ENCODE measurements around the gene VSIG10L.

VSIG10L gene

DNA sequence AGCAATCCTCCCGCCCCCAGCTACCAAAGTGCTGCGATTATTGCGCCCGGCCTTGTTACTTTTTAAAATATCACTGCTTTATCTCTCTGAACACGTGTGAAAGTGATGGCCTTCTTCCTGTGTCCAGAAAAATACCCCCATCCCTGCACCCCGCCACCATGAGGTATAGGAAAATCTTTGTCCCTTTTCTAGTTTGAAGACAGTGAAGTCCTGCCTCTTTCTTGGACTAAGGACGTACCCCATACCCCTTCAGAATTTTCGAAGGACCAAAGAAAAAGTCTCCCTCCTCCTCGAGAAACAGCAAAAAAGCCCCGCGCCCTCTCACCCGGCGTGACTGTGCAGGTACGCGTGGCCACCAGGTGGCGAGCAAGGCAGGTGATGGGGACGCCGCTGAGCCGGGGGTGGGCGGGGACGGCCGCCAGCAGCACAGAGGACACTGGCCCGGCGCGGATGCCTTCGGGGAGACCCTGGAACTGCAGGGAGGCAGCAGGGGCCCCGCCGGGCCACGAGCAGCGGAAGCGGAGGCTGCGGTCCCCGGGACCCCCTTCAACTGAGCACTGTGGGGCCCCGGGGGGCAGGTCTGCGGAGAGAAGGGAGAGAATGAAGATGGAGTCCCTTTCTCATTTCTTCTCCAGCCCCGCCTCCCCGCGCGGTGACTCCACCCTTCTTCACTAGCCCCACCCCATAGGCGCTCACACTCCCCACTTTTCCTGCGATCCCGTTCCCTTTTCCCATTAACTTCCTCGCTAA, 3.2 kb downstream of the VSIG10L start:
- DNase-seq (ENCODE audit: low read depth, low spot score), result peak; percentile 68

DNA sequence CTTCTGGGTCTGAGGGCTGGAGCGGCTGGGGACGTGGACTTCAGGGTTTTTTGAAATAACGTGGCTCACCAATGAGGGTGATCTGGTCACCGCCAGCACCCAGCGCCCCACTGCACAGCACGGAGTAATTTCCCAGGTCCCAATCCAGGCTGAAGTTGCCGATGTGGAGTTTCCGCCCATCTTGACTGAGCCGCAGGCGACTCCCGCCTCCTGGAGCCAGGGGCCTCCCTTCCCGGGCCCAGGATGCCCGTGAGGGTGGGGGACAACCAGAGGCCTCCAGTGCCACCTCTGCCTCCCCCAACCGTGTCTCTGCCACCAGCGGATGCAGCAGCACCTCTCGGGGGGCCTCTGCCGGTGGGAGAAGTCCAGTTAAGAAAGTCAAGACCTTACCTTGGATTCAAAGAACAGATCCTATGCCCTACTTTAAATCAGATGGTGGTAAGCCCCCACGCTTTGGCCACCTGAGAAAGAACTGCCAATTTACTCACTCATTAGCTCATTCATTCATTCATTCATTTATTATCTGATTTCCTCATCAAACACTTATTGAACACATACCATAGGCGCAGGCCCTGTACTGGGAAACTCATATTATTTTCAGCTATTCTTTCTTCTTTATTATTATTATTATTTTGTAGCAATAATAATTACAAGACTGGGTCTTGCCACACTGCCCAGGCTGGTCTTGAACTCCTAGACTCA, 3.9 kb downstream of the VSIG10L start:
- DNase-seq (ENCODE audit: low read depth, low spot score), result no peak

DNA sequence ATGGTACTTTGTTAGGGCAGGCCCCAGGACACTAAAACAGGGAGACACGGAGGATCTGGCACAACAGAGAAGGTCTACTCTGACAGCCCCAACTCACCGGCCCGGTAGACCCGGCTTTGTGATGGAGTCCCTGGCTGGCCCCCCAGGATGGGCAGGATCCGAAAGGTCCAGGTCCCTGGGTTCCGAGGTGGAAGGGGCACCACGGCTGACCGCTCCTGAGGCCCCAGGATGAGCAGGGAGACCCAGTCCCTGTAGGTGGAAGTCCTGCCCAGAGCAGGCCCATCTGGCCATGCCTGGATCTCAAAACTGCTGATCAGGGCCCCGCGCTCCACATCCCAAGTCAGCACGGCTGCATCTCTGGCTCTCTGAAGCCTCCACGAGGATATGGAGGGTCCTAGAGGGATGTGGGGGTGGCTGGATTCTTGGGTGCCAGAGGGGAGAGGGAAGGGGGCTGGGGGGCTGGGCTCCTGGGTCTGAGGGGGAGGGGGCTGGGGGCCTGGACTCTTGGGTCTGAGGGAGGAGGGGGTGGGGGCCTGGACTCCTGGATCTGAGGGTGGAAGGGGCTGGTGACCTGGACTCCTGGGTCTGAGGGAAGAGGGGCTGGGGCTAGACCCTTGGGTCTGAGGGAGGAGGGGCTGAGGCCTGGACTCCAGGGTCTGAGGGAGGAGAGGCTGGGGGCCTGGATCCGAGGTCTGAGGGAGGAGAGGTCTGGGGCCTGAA, 4.6 kb downstream of the VSIG10L start:
- DNase-seq (ENCODE audit: low read depth, low spot score), result no peak

DNA sequence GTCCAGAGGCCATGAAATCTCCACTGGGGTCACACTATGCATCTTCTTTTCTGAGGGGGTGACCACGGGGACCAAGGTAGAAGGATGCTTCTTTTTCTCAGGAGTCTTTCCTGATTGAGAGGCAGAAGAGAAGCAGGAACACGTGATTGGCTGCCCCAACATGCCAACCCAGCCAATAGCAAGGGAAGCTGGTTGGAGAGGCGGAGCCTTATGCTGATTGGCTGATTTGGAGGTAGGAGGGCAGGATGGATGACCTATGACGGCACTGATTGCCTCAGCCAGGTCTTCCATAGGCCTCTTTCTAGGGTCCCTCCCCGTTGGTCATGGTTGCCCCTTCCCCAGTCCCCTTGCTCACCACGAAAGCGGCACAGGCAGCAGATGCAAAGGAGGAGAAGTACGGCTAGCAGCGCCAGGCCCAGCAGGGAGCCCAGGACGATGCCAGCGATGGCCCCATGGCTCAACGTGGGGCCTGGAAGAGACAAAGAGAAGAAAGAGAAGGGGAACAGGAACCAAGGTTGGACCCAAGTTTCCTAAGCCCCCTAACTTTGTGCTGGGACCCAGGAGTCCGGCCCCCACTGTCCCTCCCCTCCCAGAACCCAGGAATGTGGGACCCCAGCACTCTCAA, 8.0 kb downstream of the VSIG10L start:
- no peak for DNase-seq (ENCODE audit: low read depth, low spot score)

DNA sequence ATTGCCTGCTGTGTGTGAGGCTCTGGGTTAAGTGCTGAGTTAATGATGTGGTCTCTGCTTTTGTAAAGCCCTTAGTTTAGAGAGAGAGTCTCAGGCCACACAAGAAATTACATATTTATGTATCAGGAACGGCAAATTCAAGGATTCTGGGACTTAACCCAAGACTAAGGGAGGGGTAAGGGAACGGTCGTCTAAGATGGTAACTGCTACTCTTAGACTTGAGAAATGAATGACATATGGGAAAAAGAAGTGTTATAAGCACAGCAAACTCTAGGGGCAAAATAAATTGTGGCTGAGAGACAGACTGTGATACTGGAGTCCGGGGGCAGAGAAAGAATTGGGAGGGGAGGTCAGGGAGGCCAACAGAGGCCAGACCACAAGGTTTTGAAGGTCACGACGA, 10.2 kb downstream of the VSIG10L start:
- no peak for DNase-seq (ENCODE audit: low read depth, low spot score)

DNA sequence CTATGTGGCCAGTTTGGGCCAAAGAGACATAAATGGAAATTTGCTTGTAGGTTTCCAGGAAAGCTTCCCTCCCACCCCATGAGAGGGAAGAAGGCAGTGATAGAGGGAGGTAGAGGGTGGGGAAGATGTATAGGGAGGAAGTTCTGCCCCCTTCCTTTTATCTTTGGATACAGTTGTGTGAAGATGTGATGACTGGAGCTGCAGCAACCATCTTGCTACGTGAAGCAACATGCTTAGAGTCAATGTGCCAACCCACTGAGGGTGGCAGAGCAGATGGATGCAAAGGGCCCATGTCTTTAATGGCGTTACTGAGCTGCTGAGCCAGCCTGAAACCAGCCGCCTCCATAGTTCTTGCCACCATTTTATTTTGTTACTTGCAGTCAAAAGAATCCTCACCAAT, 10.7 kb downstream of the VSIG10L start:
- DNase-seq (ENCODE audit: low read depth, low spot score), result no peak

DNA sequence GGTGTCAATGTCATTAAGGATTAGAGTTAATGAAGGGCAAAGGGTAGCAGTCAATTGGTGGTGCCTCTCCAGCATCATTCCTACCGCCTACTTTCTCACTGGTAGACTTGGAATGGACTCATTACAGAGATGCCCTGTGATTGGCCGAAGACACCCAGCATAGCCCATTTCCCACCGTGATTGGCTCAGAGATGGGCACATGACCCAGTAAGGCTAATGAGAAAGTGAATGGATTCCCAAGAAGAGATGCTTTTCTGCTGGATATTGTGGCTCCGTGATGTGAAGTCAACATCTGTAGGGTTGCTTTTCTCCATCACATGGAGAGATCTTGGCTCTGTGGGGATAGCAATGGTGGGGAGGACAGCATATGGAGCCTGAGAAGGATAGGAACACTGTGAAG, 11.6 kb downstream of the VSIG10L start:
- DNase-seq (ENCODE audit: low read depth, low spot score), result no peak

DNA sequence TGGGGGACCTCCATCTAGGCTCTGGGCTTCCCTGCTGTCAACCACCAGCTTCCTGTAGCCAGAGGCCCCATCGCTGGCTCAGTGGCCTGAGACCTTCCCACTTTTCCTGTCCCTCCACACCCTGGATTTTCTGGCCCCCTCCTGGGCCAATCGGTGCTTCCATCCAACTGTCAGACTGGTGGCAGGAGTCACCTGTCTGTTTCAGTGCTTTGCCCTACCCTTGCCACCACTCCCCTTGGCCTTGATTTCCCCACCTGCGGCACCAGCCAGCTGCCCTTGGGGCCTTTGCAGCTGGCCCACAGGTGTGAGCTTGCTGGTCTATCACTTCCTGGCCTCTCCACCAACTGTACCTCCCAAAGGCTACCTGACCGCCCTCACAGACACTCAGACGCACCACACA, 12.5 kb downstream of the VSIG10L start:
- DNase-seq (ENCODE audit: low read depth, low spot score), result no peak

DNA sequence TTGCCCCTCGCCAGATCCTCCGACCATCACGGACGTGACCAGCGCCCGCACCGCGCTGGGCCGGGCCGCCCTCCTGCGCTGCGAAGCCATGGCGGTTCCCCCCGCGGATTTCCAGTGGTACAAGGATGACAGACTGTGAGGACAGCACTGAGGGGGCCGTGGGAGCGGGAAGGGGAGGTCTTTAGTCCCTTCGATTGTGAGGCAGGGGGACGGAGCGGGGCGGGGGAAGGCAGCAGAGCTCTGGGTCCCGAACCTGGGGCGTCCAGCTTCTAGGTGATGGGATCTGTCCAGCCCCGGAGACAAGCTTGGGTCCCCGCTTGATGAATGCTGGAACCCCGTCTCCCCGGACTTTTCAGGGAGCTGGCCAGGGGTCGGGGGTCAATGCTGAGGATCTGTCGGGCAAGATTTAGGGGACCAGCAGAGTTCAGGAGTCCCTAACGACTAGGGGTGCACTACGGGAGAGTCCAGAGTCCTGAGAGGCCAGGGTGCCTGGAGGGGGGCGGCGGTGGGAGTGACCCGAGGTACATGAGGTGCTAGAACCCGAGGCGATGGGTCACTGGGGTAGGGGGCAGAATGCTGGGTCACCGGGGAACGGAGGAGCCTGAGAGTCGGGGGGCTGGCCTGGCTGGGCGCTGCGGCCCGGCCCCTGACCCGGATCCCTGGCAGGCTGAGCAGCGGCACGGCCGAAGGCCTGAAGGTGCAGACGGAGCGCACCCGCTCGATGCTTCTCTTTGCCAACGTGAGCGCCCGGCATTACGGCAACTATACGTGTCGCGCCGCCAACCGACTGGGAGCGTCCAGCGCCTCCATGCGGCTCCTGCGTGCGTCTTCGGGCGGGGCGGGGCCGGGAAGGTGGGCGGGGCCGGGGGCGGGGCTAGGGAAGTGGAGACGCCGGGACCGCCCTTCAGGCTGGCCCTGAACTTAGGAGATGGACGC, 14.6 kb downstream of the VSIG10L start:
- no peak for DNase-seq (ENCODE audit: low read depth, low spot score)

DNA sequence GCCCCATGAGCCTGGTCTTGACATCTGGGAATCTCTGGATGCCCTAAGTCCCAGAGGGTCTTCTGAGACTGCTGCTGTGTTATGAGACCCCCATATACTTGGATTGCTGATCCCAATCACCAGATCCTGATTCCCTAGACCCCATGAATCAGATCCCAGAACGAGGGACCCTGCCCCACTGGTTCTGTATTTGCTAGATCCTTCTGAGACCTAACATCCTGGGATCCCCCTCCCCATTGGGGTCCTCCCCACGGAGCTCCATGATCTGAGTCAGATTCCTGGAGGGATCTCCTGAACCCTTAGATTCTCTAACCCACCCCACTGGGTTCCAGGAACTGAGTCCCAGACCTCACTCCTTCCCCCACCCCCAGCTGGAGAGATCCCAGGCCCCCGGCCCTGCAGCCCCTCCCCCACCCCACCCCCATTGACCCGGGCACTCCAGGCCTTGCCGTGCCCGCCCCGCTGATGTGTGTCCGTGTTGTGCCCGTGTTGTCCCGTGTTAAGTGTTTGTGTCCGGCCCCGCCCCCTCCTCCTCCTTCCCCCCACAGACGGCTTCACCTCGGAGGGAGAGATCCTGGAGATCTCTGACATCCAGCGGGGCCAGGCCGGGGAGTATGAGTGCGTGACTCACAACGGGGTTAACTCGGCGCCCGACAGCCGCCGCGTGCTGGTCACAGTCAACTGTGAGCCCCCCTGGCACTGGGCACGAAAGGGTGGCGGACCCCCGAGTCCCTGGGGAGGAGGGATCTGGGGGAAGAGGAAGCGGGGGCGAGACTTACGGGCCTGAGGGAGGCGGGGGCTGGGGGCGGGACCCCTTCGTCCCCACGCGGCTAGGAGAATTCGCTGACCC, 15.5 kb downstream of the VSIG10L start:
- no peak for DNase-seq (ENCODE audit: low read depth, low spot score)

DNA sequence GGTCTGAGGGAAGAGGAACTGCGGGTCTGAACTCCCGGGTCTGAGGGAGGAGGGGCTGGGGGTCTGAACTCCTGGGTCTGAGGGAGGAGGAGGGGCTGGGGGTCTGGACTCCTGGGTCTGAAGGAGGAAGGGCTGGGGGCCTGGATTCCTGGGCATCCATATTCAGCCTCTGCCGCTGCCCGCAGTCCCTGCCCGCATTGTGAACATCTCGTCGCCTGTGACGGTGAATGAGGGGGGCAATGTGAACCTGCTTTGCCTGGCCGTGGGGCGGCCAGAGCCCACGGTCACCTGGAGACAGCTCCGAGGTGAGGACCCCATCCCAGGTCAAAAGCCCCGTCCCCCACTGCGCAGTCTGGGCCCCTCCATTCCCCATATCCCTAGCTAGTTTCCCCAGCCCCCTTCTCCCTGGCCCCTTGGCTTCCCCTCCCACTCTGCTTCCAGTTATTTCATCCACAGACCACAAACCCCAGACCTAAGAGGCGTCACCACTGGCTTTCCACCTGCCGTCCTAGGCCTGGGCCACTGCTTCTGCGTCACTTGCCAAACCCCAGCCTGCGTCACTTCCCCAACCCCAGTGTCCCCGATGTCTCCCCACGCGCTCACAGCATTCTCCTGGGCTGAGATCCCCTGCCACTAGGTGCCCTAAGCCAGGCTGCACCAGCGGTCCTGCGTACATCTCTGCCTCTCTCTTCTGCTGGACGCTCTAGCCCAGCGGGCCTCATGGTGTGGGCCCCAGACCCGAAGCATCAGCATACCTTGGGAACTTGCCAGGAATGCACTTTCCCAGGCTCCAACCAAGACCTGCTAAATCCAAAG, 16.6 kb downstream of the VSIG10L start:
- DNase-seq (ENCODE audit: low read depth, low spot score), result no peak

DNA sequence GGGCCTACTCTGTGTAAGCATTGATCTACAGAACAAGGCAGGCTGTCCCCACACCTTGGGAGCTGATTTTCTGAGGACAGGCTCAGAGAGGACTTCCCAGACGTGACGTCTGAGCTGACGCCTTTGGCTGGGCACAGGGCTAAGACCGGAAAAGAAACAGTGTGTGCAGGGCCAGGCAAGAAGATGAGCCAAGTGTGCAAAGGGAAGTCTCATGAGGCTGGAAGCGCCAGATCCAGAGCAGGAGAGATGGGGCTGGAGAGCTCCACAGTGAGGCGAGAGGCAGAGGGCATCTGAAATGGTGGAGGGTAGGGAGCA, 17.8 kb downstream of the VSIG10L start:
- DNase-seq (ENCODE audit: low read depth, low spot score), result no peak

DNA sequence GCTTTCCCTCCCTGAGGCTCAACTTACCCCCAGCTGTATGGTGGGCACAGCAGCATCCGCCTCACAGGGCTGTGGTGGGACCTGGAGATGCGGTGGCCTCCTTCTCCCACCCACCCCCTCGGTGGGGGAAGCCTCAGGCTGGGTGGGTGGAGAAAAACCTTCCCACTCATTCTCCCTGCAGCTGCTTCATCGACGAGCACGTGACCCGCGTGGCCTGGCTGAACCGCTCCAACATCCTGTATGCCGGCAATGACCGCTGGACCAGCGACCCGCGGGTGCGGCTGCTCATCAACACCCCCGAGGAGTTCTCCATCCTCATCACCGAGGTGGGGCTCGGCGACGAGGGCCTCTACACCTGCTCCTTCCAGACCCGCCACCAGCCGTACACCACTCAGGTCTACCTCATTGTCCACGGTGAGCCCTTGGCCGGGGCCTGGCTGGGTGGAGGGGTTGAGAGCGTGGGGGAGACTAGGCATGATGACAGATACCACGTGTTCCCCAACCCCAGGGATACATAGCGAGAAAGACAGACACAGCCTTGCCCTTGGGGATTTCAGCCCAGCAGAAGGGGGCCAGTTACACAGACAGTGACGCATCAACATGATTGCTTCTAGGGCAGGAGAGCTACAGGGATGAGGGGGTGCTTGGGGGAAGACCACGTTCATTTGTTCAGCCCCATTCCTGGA, 18.3 kb downstream of the VSIG10L start:
- no peak for DNase-seq (ENCODE audit: low read depth, low spot score)

DNA sequence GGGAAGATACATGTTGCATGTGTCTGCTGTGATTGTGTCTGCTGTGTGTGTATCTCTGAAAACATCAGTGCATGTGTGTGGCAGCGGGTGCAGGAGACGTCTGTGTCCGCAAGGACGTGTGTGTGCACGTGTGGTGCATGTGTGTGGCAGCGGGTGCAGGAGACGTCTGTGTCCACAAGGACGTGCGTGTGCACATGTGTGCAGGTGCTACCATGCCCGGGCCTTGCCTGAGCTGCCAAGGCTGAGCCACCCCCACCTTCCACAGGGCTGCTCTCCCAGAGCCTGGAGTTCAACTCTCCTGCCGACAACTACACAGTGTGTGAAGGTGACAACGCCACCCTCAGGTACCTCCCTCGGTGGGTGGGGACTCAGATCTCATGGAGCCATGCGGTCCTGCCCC, 20.1 kb downstream of the VSIG10L start:
- DNase-seq (ENCODE audit: low read depth, low spot score), result no peak

DNA sequence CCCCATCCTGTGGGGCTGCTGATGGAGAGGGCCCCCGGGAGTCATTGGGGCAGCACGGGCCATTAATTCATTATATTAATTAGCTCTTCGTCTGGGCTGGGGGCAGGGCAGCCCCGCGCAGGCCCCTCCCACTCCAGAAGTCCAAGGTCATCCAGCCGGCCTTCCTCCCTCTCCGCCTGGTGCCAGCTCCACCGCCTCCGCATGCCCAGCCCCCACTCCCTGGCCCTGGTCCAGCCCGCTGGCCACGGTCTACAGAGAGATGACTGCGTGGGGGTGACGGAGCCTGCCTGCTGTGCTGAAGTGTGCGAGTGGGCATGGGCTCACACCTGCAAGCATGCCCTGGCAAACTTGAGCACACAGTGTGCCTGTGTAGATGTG, 21.7 kb downstream of the VSIG10L start:
- DNase-seq (ENCODE audit: low read depth, low spot score), result no peak

DNA sequence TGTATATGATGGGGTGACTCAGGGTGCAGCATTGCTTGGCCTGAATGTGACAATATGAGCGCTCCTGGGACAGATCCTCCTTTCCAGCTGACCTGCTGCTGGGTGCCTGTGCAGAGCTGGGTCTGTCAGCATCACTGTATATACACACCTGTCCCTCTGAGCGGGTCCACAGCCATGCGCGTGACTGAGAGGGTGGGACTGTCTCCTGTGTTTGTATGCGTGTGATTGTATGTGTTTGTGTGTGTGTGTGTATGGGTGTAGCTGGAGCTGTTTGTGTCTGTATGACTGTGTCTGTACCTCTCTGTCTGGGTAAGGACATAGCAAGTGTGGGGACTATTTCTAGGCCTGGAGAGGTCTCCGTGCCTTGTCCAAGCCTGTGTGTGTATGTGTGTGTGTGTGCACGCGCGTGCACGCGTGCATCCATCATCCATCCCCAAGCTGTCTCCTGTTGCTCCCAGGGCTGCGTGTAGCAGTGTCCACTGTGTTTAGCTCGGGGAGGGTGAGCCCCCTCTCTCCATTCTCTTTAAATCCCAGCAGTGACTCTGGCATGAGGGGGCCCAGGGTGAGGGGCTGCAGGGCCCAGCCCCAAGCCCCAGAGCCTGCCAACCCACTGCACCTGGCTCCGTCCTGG, 22.2 kb downstream of the VSIG10L start:
- no peak for DNase-seq (ENCODE audit: low read depth, low spot score)

DNA sequence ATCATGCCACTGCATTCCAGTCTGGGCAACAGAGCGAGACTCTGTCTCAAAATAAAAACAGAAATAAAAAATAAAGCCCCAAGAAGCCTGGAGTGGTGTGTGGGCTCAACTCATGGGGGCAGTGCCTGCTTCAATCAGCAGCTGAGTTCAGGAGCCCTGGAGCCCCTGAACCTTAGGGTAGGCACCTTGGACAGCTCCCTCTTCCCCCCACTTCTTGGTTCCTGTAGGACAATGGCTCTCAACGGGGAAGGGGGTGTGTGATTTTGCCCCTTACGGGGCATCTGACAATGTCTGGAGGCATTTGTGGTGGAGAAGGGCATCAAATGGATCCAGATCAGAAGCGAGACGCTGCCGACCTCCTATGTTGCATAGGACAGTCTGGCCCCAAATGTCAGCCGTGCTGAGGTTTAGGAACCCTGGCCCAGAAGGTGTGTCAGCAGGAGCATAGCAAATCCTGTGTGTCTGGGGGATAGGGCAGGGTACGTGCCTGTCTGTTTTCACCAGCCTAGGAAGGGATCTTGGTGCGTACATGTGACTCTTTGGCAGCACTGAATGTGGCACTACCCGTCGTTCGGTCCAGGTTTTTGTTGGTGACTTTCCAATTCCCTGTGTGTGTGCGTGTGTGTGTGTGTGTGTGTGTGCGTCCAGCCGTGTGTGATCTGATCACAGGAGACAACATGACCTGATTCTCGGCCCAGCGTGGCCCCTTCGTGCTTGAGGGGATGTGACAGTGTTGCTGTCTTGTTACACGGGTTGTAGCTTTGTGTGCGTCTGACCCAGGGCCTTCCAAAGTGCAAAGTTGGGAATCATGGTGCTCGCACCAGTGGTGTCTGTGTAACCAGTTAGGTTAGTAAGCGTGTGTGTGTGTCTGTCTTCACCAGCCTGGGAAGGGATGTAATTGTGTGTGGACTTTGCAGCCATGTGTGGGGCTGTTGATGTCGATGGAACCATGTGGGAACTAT, 23.0 kb downstream of the VSIG10L start:
- no peak for DNase-seq (ENCODE audit: low read depth, low spot score)
